ENCODE data around the gene IGLL5.

- TF ChIP-seq CTCF (IDR thresholded peaks at IDR 0.05) (no peak), POLR2A (IDR thresholded peaks at IDR 0.05; ENCODE audit: low read length) (no peak)
Observed at GRCh38 chr22:22923930-22924329, 36.3 kb downstream of the IGLL5 start.

All from A549 (cell line).